OCI-LY1 (cell line): ENCODE data around the gene SGSM1.

ENCODE experiments used
- H2AFZ ChIP-seq: fragments of 200-600 bp; sonication (generic), shearing (Covaris generic); 2 replicates; pipeline ENCODE4 v1.6.0; 2014; ENCODE audit warnings: antibody characterized with exemption, mild to moderate bottlenecking, low read length
- H3F3A ChIP-seq: fragments of 200-600 bp; sonication (generic), shearing (Covaris generic); 2 replicates; pipeline ENCODE4 v1.6.0; 2014; ENCODE audit warnings: mild to moderate bottlenecking, antibody characterized with exemption, low read length, moderate library complexity; ENCODE audit not compliant: insufficient read depth
- H3K27ac ChIP-seq: fragments of 200-600 bp; sonication (generic); 2 replicates; pipeline ENCODE4 v1.5.1; 2014; ENCODE audit warnings: low read length, mixed run types, mild to moderate bottlenecking, low read depth; ENCODE audit not compliant: poor library complexity, severe bottlenecking
- H3K27me3 ChIP-seq: fragments of 200-600 bp; sonication (generic); 2 replicates; pipeline ENCODE4 v1.6.0; 2014; ENCODE audit warnings: antibody characterized with exemption, mild to moderate bottlenecking, low read length, moderate library complexity; ENCODE audit not compliant: insufficient read depth
- H3K36me3 ChIP-seq: fragments of 200-600 bp; sonication (generic); 2 replicates; pipeline ENCODE4 v1.6.1; 2014; ENCODE audit warnings: mild to moderate bottlenecking, antibody characterized with exemption, low read length, moderate library complexity, mixed read lengths; ENCODE audit not compliant: insufficient read depth
- H3K4me1 ChIP-seq: fragments of 200-600 bp; sonication (generic); 2 replicates; pipeline ENCODE4 v1.5.1; 2014; ENCODE audit warnings: mild to moderate bottlenecking, low read length, moderate library complexity; ENCODE audit not compliant: insufficient read depth, severe bottlenecking
- H3K4me2 ChIP-seq: fragments of 200-600 bp; sonication (generic), shearing (Covaris generic); 2 replicates; pipeline ENCODE4 v1.6.1; 2014; ENCODE audit warnings: low read length
- H3K4me3 ChIP-seq: fragments of 200-600 bp; sonication (generic); 2 replicates; pipeline ENCODE4 v1.5.1; 2014; ENCODE audit warnings: low read length, low read depth, mild to moderate bottlenecking, mixed read lengths; ENCODE audit not compliant: poor library complexity, severe bottlenecking
- H3K79me2 ChIP-seq: fragments of 200-600 bp; shearing (Covaris generic); 2 replicates; pipeline ENCODE4 v1.6.1; 2016; ENCODE audit warnings: mixed run types, low read length, mixed read lengths; ENCODE audit not compliant: insufficient read depth
- H3K9ac ChIP-seq: fragments of 200-600 bp; sonication (generic), shearing (Covaris generic); 2 replicates; pipeline ENCODE4 v1.6.1; 2014; ENCODE audit warnings: mild to moderate bottlenecking, low read length, mixed read lengths
- H3K9me2 ChIP-seq: fragments of 200-600 bp; sonication (generic), shearing (Covaris generic); 2 replicates; pipeline ENCODE4 v1.6.1; 2014; ENCODE audit warnings: low read depth, mild to moderate bottlenecking, low read length, mixed read lengths
- H3K9me3 ChIP-seq: fragments of 200-600 bp; shearing (Covaris generic); 2 replicates; pipeline ENCODE4 v1.6.1; 2014; ENCODE audit warnings: low read length, mixed read lengths
- H4K20me1 ChIP-seq: fragments of 200-600 bp; sonication (generic), shearing (Covaris generic); 2 replicates; pipeline ENCODE4 v1.6.0; 2016; ENCODE audit warnings: mild to moderate bottlenecking, low read length; ENCODE audit not compliant: insufficient read depth
- EZH2 ChIP-seq: fragments of 200-600 bp; sonication (generic), shearing (Covaris generic); IDR thresholded peaks from 2 replicates; pipeline ENCODE4 v1.8.0; 2017; ENCODE audit warnings: borderline replicate concordance, mixed run types, mild to moderate bottlenecking, antibody characterized with exemption, low read length, moderate library complexity, mixed read lengths
- TF ChIP-seq, protein P1 (sequence below): fragments of 200-600 bp; sonication (generic), shearing (Covaris generic); IDR thresholded peaks from 2 replicates; pipeline ENCODE4 v1.5.1; 2017; ENCODE audit warnings: mild to moderate bottlenecking, antibody characterized with exemption, low read length, moderate library complexity, mixed read lengths

Gene SGSM1

DNA sequence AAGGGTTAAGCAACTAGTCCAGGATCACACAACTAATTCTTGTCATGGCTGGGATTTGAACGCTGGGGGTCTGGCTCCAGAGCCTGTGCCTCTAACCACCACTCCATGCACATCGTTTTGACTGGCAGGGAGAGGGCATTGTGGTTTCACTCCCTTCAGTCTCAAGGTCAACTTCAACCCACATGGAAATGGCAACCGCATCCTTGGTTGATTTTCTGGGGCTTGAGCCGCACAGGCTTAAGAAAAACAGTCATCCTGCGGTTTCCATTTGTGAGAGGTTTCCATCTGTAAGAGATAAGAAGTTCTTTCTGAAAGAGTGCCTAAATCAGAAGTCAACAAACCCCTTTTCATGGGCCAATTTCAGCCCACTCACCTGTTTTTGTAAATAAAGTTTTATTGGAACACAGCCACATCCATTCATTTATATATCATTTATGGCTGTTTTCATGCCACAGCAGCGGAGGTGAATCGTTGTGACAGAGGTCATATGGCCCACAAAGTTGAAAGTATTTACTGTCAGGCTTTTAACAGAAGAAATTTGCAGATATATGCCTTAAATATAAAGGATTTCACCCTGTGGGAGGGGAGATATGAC is 65.7 kb downstream of the SGSM1 start:
- H3K9me2 ChIP-seq = no peaks in the 10 kb centered on the region
- no peak overlapping the region for H2AFZ ChIP-seq
- no peak overlapping the region for H3K4me3 ChIP-seq
- no peak for TF ChIP-seq EZH2
- TF ChIP-seq, protein P1, sequence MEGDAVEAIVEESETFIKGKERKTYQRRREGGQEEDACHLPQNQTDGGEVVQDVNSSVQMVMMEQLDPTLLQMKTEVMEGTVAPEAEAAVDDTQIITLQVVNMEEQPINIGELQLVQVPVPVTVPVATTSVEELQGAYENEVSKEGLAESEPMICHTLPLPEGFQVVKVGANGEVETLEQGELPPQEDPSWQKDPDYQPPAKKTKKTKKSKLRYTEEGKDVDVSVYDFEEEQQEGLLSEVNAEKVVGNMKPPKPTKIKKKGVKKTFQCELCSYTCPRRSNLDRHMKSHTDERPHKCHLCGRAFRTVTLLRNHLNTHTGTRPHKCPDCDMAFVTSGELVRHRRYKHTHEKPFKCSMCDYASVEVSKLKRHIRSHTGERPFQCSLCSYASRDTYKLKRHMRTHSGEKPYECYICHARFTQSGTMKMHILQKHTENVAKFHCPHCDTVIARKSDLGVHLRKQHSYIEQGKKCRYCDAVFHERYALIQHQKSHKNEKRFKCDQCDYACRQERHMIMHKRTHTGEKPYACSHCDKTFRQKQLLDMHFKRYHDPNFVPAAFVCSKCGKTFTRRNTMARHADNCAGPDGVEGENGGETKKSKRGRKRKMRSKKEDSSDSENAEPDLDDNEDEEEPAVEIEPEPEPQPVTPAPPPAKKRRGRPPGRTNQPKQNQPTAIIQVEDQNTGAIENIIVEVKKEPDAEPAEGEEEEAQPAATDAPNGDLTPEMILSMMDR = no peak
- no peaks in the 10 kb centered on the region for H3F3A ChIP-seq
- no peaks in the 10 kb centered on the region for H4K20me1 ChIP-seq
- H3K79me2 ChIP-seq = no peaks in the 10 kb centered on the region
- no peak overlapping the region for H3K27ac ChIP-seq
- H3K4me2 ChIP-seq = no peak overlapping the region
- no peaks in the 10 kb centered on the region for H3K4me1 ChIP-seq
- H3K9ac ChIP-seq = no peak overlapping the region
- H3K36me3 ChIP-seq = no peaks in the 10 kb centered on the region
- no peaks in the 10 kb centered on the region for H3K9me3 ChIP-seq
- no peaks in the 10 kb centered on the region; the same call in 1 of the 2 replicates for H3K27me3 ChIP-seq

DNA sequence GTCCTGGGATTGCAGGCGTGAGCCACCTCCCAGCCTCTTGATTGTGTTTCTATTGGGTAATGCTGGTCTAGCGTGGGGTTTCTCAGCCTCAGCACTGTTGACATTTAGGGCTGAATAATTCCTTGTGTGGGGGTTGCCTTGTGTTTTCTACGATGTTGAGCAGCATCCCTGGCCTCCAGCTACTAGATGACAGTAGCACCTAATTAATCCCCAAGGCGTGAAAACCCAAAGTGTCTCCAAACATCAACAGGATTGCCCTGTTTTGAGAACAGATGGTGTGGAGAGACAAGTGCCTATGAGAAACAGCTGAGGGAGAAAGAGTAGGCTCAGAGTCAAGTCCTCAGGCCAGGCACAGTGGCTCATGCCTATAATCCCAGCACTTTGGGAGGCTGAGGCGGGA is 67.2 kb downstream of the SGSM1 start:
- Histone ChIP-seq H3F3A (no peaks in the 10 kb centered on the region), H4K20me1 (no peaks in the 10 kb centered on the region), H3K4me1 (no peaks in the 10 kb centered on the region), H3K27me3 (no peaks in the 10 kb centered on the region; the same call in 1 of the 2 replicates), H3K36me3 (no peaks in the 10 kb centered on the region), H2AFZ (no peak overlapping the region), H3K79me2 (no peaks in the 10 kb centered on the region), H3K9ac (no peak overlapping the region), H3K9me3 (no peaks in the 10 kb centered on the region), H3K4me3 (no peak overlapping the region), H3K4me2 (no peak overlapping the region), H3K9me2 (no peaks in the 10 kb centered on the region), H3K27ac (no peak overlapping the region)
- TF ChIP-seq EZH2 = no peak
- TF ChIP-seq, protein P1 = no peak

- Histone ChIP-seq H4K20me1 (no peaks in the 10 kb centered on the region), H3K36me3 (no peaks in the 10 kb centered on the region), H2AFZ (no peak overlapping the region), H3F3A (no peaks in the 10 kb centered on the region), H3K4me1 (no peaks in the 10 kb centered on the region), H3K79me2 (no peaks in the 10 kb centered on the region), H3K27me3 (no peaks in the 10 kb centered on the region; the same call in 1 of the 2 replicates), H3K9me3 (no peaks in the 10 kb centered on the region), H3K9ac (no peak overlapping the region), H3K4me3 (no peak overlapping the region), H3K27ac (no peak overlapping the region), H3K9me2 (no peaks in the 10 kb centered on the region), H3K4me2 (no peak overlapping the region)
- no peak for TF ChIP-seq EZH2
- TF ChIP-seq, protein P1 = no peak
These were observed 70.0 kb downstream of the SGSM1 start for GRCh38 chr22:24875862-24876506.
